Measurements from ENCODE around the gene MAGEB4. TPM values are rescaled to one million over a fixed set of nuclear protein-coding genes. Genes with fewer than 3 reads are reported as not detected.
"Not testable (repeated sequence)": the region's sequence is repeated elsewhere in the genome, so short reads cannot be mapped to it uniquely, and the experiment has no call there.

MAGEB4 gene
- total RNA-seq: not detected

GRCh38 chrX:30241724-30242415 is at the start of gene MAGEB4:
Gene MAGEB4 (plus strand): TSS chrX:30242000. CDS start chrX:30242136, 136 bp downstream.
- TF ChIP-seq POLR2A (IDR thresholded peaks at IDR 0.05) (no peak), CTCF (IDR thresholded peaks at IDR 0.05) (no peak)
- intact Hi-C loops (cut with DNase I; ENCODE audit: low total_unique reads): no loop called here
- 80 to 88% methylated on average over 7 to 10 of the region's 10 CpGs for WGBS, 2 donors
- peak in 1 of 2 donors; percentile 71 for DNase-seq (ENCODE audit: low spot score in 2 of 2)
- H3K4me3 ChIP-seq (ENCODE audit: low read depth, poor library complexity, severe bottlenecking): no peak within 1 kb of the TSS

- 63 to 84% methylated on average over 6 of the region's 6 CpGs for WGBS, 2 donors
- H3K4me3 ChIP-seq (ENCODE audit: low read depth, poor library complexity, severe bottlenecking); DNase-seq (ENCODE audit: low spot score in 2 of 2); intact Hi-C loops (cut with DNase I; ENCODE audit: low total_unique reads): not testable (repeated sequence)
Observed at GRCh38 chrX:30193910-30194309, 47.9 kb upstream of the MAGEB4 start.

GRCh38 chrX:30196322-30196721 is 45.5 kb upstream of the MAGEB4 start:
- no peak for DNase-seq (ENCODE audit: low spot score in 2 of 2)
- intact Hi-C loops (cut with DNase I; ENCODE audit: low total_unique reads): no loop called here
- 19 to 23% methylated on average over 1 of the region's 1 CpG for WGBS, 2 donors
- no peak for TF ChIP-seq CTCF (IDR thresholded peaks at IDR 0.05)
- TF ChIP-seq POLR2A (IDR thresholded peaks at IDR 0.05): no peak
- no peak overlapping the region for H3K4me3 ChIP-seq (ENCODE audit: low read depth, poor library complexity, severe bottlenecking)

GRCh38 chrX:30212172-30212571 is 29.6 kb upstream of the MAGEB4 start:
- WGBS, 2 donors: 95% methylated on average over 2 of the region's 2 CpGs
- H3K4me3 ChIP-seq (ENCODE audit: low read depth, poor library complexity, severe bottlenecking): no peak overlapping the region
- TF ChIP-seq CTCF (IDR thresholded peaks at IDR 0.05) (no peak), POLR2A (IDR thresholded peaks at IDR 0.05) (no peak)
- DNase-seq (ENCODE audit: low spot score in 2 of 2): no peak
- intact Hi-C loops (cut with DNase I; ENCODE audit: low total_unique reads): no loop called here

GRCh38 chrX:30215357-30215843 is 26.4 kb upstream of the MAGEB4 start, which contains the start of gene MAGEB2:
Gene MAGEB2 (plus strand): TSS chrX:30215563. CDS start chrX:30218581, 3,018 bp downstream.
- no peak for DNase-seq (ENCODE audit: low spot score in 2 of 2)
- WGBS, 2 donors: 85 to 95% methylated on average over 25 to 29 of the region's 29 CpGs
- intact Hi-C loops (cut with DNase I; ENCODE audit: low total_unique reads): no loop called here
- no peak within 1 kb of the TSS for H3K4me3 ChIP-seq (ENCODE audit: low read depth, poor library complexity, severe bottlenecking)
- TF ChIP-seq CTCF (IDR thresholded peaks at IDR 0.05): no peak
- TF ChIP-seq POLR2A (IDR thresholded peaks at IDR 0.05): no peak

GRCh38 chrX:30217465-30217864 is 24.3 kb upstream of the MAGEB4 start:
- WGBS, 2 donors: 22 to 69% methylated on average over 1 of the region's 1 CpG

More at GRCh38 chrX:30217465-30217864, 24.3 kb upstream of the MAGEB4 start:
- TF ChIP-seq POLR2A (IDR thresholded peaks at IDR 0.05): no peak
- no peak for TF ChIP-seq CTCF (IDR thresholded peaks at IDR 0.05)
- intact Hi-C loops (cut with DNase I; ENCODE audit: low total_unique reads): no loop called here
- no peak for DNase-seq (ENCODE audit: low spot score in 2 of 2)
- H3K4me3 ChIP-seq (ENCODE audit: low read depth, poor library complexity, severe bottlenecking): no peak overlapping the region

All from lower leg skin (tissue), 4 donors.